ENCODE results near the gene CDH4.

CDH4 gene

DNA sequence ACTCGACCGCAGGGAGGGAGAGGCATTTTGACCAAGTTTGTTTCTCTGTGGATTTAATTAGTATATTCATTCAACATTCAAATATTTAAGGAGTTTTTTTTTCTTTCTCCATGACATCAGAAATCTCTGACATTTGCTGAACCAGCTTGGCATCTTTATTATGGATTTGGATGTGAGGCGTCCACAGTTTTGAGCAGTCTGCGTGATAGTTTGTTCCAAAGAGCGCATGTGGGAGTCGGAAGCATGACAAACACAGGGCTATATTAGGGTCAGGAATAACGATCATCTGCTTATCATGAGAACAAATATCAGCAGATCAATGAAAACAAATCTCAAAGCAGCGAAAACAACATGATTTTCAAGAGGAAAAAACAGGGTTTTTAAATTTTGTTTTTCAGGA lies 373.2 kb downstream of the CDH4 start:
- no peak for DNase-seq (ENCODE audit: extremely low spot score)
- POLR2A ChIA-PET: no interaction called here
- CTCF ChIA-PET: no interaction called here
- TF ChIP-seq CTCF (IDR thresholded peaks at IDR 0.05; ENCODE audit: control extremely low read depth, extremely low read depth, low read depth, missing control alignments): no peak

DNA sequence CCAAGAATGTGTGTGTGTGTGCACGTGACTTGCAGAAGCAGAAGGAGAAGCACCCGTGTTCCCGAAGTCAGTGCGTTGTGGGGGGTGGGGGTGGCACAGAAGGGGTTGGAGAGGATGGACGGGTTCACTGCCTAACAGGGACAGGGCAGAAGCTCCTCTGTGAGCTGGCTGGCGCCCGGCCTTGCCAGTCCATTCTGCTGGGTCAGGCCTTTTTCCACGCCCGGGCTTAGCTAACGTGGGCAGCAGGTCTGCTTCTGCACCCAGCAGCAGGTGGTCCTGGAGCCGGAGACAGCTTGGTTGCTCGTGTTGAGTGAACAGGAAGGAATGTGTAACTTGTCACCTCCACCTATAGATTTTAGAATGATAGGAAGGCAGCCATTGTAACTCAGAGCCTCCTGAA lies 374.4 kb downstream of the CDH4 start:
- ChIA-PET CTCF (no interaction called here), POLR2A (no interaction called here)
- no peak for DNase-seq (ENCODE audit: extremely low spot score)
- TF ChIP-seq CTCF (IDR thresholded peaks at IDR 0.05; ENCODE audit: control extremely low read depth, extremely low read depth, low read depth, missing control alignments): no peak

- DNase-seq (ENCODE audit: extremely low spot score): no peak
- ChIA-PET POLR2A (no interaction called here), CTCF (no interaction called here)
- no peak for TF ChIP-seq CTCF (IDR thresholded peaks at IDR 0.05; ENCODE audit: control extremely low read depth, extremely low read depth, low read depth, missing control alignments)
Measured at GRCh38 chr20:61627791-61628415, 375.8 kb downstream of the CDH4 start.

GRCh38 chr20:61628480-61628879 lies 376.4 kb downstream of the CDH4 start:
- CTCF ChIA-PET: no interaction called here
- TF ChIP-seq CTCF (IDR thresholded peaks at IDR 0.05; ENCODE audit: control extremely low read depth, extremely low read depth, low read depth, missing control alignments): no peak
- no peak for DNase-seq (ENCODE audit: extremely low spot score)
- POLR2A ChIA-PET: no interaction called here

- no peak for TF ChIP-seq CTCF (IDR thresholded peaks at IDR 0.05; ENCODE audit: control extremely low read depth, extremely low read depth, low read depth, missing control alignments)
- CTCF ChIA-PET: no interaction called here
- no peak for DNase-seq (ENCODE audit: extremely low spot score)
- POLR2A ChIA-PET: no interaction called here
Measured at GRCh38 chr20:61628901-61629601, 377.0 kb downstream of the CDH4 start.

GRCh38 chr20:61629602-61630390 lies 377.7 kb downstream of the CDH4 start:
- no peak for TF ChIP-seq CTCF (IDR thresholded peaks at IDR 0.05; ENCODE audit: control extremely low read depth, extremely low read depth, low read depth, missing control alignments)
- CTCF ChIA-PET: no interaction called here
- no peak for DNase-seq (ENCODE audit: extremely low spot score)
- POLR2A ChIA-PET: no interaction called here
